Ovary (tissue), 3 donors: ENCODE measurements around the gene RNF6.

Source experiments
- EP300 ChIP-seq: sonication (generic); formaldehyde crosslinking; IDR thresholded peaks from one replicate; pipeline ENCODE4 v1.6.1; 2017; ENCODE audit warnings: antibody characterized with exemption
- POLR2A ChIP-seq: fragments of 450-650 bp; IDR thresholded peaks from one replicate; pipeline ENCODE4 v1.6.1; 2017; ENCODE audit warnings: antibody characterized with exemption, mild to moderate bottlenecking, moderate library complexity
- TF ChIP-seq, protein P1 (sequence below), 3 donors: fragments of 450-650 bp in 2 of 3; fragments of 200-600 bp in 1 of 3; IDR thresholded peaks; one replicate each; pipeline versions ENCODE4 v1.5.1 to v1.8.0; 2016 to 2022; ENCODE audit warnings: antibody characterized with exemption in 3 of 3, mild to moderate bottlenecking in 1 of 3
- donor health status: DM: no; HTN: no; CAD: no.

DNA sequence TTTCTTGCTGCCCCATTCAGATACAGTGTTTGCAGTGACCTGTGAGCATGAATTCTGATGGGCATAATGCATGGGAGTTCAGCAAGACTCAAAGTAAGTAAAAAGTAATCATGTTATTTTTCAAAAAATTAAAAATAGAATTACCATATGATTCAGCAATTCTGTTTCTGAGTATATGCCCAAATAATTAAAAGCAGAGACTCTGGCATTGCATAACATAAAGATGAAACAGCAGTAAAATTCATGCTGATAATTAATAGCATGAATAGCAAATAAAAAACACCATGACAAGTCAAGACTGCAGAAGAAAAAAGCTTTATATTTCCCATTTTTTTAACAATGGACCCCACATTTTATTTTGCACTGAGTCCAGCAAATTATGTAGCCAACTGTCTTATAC is 21.3 kb downstream of the RNF6 start:
- TF ChIP-seq, protein P1, sequence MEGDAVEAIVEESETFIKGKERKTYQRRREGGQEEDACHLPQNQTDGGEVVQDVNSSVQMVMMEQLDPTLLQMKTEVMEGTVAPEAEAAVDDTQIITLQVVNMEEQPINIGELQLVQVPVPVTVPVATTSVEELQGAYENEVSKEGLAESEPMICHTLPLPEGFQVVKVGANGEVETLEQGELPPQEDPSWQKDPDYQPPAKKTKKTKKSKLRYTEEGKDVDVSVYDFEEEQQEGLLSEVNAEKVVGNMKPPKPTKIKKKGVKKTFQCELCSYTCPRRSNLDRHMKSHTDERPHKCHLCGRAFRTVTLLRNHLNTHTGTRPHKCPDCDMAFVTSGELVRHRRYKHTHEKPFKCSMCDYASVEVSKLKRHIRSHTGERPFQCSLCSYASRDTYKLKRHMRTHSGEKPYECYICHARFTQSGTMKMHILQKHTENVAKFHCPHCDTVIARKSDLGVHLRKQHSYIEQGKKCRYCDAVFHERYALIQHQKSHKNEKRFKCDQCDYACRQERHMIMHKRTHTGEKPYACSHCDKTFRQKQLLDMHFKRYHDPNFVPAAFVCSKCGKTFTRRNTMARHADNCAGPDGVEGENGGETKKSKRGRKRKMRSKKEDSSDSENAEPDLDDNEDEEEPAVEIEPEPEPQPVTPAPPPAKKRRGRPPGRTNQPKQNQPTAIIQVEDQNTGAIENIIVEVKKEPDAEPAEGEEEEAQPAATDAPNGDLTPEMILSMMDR (IDR thresholded peaks at IDR 0.05) = no peak
- TF ChIP-seq POLR2A (no peak), EP300 (no peak)
